HepG2 (cell line): ENCODE results near the gene ANKRD1. TPM values are rescaled to one million over a fixed set of nuclear protein-coding genes. Genes with fewer than 3 reads are reported as not detected.

ENCODE experiments used
- BRCA1 ChIP-seq: sonication (generic); formaldehyde crosslinking; IDR thresholded peaks from 2 replicates; pipeline ENCODE4 v1.4.0; 2020; ENCODE audit warnings: missing genetic modification reagents
- CCDC6 ChIP-seq: sonication (generic); formaldehyde crosslinking; IDR thresholded peaks from 2 replicates; pipeline ENCODE4 v1.8.1; 2022; ENCODE audit warnings: mild to moderate bottlenecking, missing genetic modification reagents, moderate library complexity
- JUNB ChIP-seq: sonication (generic); formaldehyde crosslinking; IDR thresholded peaks from 2 replicates; pipeline ENCODE4 v1.8.0; 2022; ENCODE audit warnings: missing genetic modification reagents, mild to moderate bottlenecking, borderline replicate concordance
- KDM3A ChIP-seq: IDR thresholded peaks from 2 replicates; pipeline ENCODE4 v1.6.1; 2018; ENCODE audit warnings: low read depth, missing compliant biosample characterization
- NFKB2 ChIP-seq: sonication (generic); formaldehyde crosslinking; IDR thresholded peaks from 2 replicates; pipeline ENCODE4 v1.4.0; 2020; ENCODE audit warnings: missing genetic modification reagents, borderline replicate concordance
- NKX3-1 ChIP-seq: sonication (generic); formaldehyde crosslinking; IDR thresholded peaks from 2 replicates; pipeline ENCODE4 v1.5.0; 2020; ENCODE audit warnings: missing genetic modification reagents
- PITX1 ChIP-seq: sonication (generic); formaldehyde crosslinking; IDR thresholded peaks from 2 replicates; pipeline ENCODE4 v1.5.1; 2020; ENCODE audit warnings: mild to moderate bottlenecking, missing genetic modification reagents
- ZBTB37 ChIP-seq: sonication (generic); formaldehyde crosslinking; IDR thresholded peaks from 2 replicates; pipeline ENCODE4 v1.4.0; 2020; ENCODE audit warnings: mild to moderate bottlenecking, missing genetic modification reagents
- ZMYM2 ChIP-seq: sonication (generic); formaldehyde crosslinking; IDR thresholded peaks from 2 replicates; pipeline ENCODE4 v1.8.0; 2022; ENCODE audit warnings: mild to moderate bottlenecking, missing genetic modification reagents
- ZNF207 ChIP-seq: fragments of 450-650 bp; IDR thresholded peaks from 2 replicates; pipeline ENCODE4 v1.6.1; 2016; ENCODE audit warnings: antibody characterized with exemption, borderline replicate concordance
- ZNF232 ChIP-seq: sonication (generic); formaldehyde crosslinking; IDR thresholded peaks from 2 replicates; pipeline ENCODE4 v1.4.0; 2020; ENCODE audit warnings: missing genetic modification reagents, borderline replicate concordance
- ZNF260 ChIP-seq: sonication (generic); formaldehyde crosslinking; IDR thresholded peaks from 2 replicates; pipeline ENCODE4 v1.4.0; 2020; ENCODE audit warnings: missing genetic modification reagents, low read depth, mild to moderate bottlenecking, borderline replicate concordance
- ZNF280B ChIP-seq: sonication (generic); formaldehyde crosslinking; IDR thresholded peaks from 2 replicates; pipeline ENCODE4 v1.5.0; 2020; ENCODE audit warnings: missing genetic modification reagents, mild to moderate bottlenecking, borderline replicate concordance
- ZNF678 ChIP-seq: sonication (generic); formaldehyde crosslinking; IDR thresholded peaks from 2 replicates; pipeline ENCODE4 v1.4.0; 2020; ENCODE audit warnings: mild to moderate bottlenecking, missing genetic modification reagents
- ZNF766 ChIP-seq: sonication (generic); formaldehyde crosslinking; IDR thresholded peaks from 2 replicates; pipeline ENCODE4 v1.5.0; 2020; ENCODE audit warnings: missing genetic modification reagents, borderline replicate concordance
- polyA plus RNA-seq, 8 experiments: library from polyadenylated mRNA; depleted of rRNA in 3 of 8; stranded (reverse) in 7 of 8; unstranded in 1 of 8; fragments of >200 nt; fragmentation: Illumina TruSeq in 4 of 8; extraction: Trizol in 4 of 8; gene quantifications; 2 replicates each; pipeline versions ENCODE4 v1.2.1 to v1.2.3, GENCODE V29; 2011 to 2016; ENCODE audit warnings: low read depth in 4 of 8, missing spikeins in 1 of 8, mixed read lengths in 1 of 8; ENCODE audit not compliant: insufficient read depth in 1 of 8
- total RNA-seq, 5 experiments: library from RNA; depleted of rRNA; stranded (reverse); fragments of >200 nt; fragmentation: Illumina TruSeq; extraction: Trizol; gene quantifications; 2 replicates each; pipeline ENCODE4 v1.2.3, GENCODE V29; 2016; ENCODE audit warnings: low read depth in 1 of 5
- TF ChIP-seq, protein P1 (sequence below): sonication (generic); formaldehyde crosslinking; IDR thresholded peaks from 2 replicates; pipeline ENCODE4 v1.9.0; 2021; ENCODE audit warnings: missing genetic modification reagents, mild to moderate bottlenecking, borderline replicate concordance
- TF ChIP-seq, protein P2 (sequence below): sonication (generic); formaldehyde crosslinking; IDR thresholded peaks from 2 replicates; pipeline ENCODE4 v1.8.0; 2022; ENCODE audit warnings: missing genetic modification reagents, mild to moderate bottlenecking, inconsistent platforms, borderline replicate concordance
- TF ChIP-seq, protein P3 (sequence below): sonication (generic); formaldehyde crosslinking; IDR thresholded peaks from 2 replicates; pipeline ENCODE4 v1.4.0; 2020; ENCODE audit warnings: mild to moderate bottlenecking, low read depth, missing genetic modification reagents

The ANKRD1 gene
- total and polyA plus RNA-seq, 2 of the 13 experiments (the other 11 are each of a cell fraction or from before 2014, with no cell fraction given): 19.4 to 41.8 TPM

DNA sequence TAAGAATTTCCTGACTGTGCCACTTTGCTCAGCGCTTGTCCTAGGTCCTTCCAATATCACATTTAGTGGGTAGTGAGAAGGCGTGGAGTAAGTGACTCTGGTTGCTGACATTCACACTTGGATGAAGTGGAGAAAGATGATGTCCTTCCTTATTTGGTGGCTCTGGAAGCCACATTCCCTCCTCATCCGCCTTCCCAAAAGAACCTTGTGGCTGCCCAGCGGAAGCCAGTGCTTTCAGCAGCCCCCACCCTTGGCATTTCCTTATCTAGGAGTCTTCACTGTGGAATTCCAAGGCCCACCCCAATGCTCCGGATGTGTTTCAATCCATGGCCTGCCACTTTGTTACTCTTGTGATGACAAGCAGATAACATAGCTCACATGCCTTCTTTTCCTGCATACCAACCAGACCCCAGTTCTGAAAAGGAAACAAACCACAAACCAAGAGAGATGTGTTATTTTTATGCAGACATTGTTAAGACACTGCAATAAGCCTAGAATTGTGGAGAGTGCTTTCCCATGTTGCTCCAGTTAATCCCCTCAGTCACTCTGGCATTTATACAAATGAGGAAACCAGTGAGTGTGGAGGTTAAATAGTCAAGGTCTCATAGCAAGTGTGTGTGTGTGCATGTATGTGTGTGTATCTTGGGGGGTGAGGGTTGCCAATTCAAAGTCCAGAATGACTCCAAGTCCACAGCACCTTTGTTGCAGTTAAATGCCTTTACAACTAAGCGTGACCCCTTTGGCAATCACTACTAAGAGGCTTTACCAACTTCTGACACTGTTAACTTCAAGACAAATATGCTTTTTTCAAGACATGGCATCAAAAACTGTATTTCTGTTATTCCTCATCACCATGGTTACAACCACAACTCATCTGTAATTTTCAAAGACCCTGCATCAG lies 10.3 kb upstream of the ANKRD1 start (continued):
- peak; percentile 97 for TF ChIP-seq PITX1 (CRISPR knock-in tag)
- no peak; the same call in 1 of the 2 replicates for TF ChIP-seq JUNB
- no peak for TF ChIP-seq ZNF207
- no peak for TF ChIP-seq ZNF232
- peak; percentile 18; the same call in 1 of the 2 replicates for TF ChIP-seq ZBTB37
- TF ChIP-seq, protein P1, sequence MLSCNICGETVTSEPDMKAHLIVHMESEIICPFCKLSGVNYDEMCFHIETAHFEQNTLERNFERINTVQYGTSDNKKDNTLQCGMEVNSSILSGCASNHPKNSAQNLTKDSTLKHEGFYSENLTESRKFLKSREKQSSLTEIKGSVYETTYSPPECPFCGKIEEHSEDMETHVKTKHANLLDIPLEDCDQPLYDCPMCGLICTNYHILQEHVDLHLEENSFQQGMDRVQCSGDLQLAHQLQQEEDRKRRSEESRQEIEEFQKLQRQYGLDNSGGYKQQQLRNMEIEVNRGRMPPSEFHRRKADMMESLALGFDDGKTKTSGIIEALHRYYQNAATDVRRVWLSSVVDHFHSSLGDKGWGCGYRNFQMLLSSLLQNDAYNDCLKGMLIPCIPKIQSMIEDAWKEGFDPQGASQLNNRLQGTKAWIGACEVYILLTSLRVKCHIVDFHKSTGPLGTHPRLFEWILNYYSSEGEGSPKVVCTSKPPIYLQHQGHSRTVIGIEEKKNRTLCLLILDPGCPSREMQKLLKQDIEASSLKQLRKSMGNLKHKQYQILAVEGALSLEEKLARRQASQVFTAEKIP (CRISPR knock-in tag): no peak
- no peak for TF ChIP-seq CCDC6 (CRISPR knock-in tag)
- TF ChIP-seq, protein P2, sequence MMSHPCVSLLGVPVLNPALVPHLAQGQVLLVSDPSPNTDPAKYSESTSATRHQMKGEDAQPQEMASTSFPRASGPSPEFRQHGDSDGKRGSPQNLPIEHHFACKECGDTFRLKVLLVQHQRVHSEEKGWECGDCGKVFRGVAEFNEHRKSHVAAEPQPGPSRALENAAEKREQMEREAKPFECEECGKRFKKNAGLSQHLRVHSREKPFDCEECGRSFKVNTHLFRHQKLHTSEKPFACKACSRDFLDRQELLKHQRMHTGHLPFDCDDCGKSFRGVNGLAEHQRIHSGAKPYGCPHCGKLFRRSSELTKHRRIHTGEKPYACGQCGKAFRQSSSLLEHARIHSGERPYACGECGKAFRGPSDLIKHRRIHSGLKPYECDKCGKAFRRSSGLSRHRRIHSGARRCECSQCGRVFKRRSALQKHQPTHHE (CRISPR knock-in tag): peak; percentile 60; the same call in 1 of the 2 replicates
- no peak for TF ChIP-seq ZNF260
- TF ChIP-seq NKX3-1 (CRISPR knock-in tag): no peak
- no peak for TF ChIP-seq NFKB2 (CRISPR knock-in tag)
- TF ChIP-seq ZMYM2 (CRISPR knock-in tag): peak; percentile 38; the same call in 1 of the 2 replicates
- TF ChIP-seq KDM3A (CRISPR knock-in tag): peak; percentile 62; the same call in 1 of the 2 replicates
- TF ChIP-seq, protein P3, sequence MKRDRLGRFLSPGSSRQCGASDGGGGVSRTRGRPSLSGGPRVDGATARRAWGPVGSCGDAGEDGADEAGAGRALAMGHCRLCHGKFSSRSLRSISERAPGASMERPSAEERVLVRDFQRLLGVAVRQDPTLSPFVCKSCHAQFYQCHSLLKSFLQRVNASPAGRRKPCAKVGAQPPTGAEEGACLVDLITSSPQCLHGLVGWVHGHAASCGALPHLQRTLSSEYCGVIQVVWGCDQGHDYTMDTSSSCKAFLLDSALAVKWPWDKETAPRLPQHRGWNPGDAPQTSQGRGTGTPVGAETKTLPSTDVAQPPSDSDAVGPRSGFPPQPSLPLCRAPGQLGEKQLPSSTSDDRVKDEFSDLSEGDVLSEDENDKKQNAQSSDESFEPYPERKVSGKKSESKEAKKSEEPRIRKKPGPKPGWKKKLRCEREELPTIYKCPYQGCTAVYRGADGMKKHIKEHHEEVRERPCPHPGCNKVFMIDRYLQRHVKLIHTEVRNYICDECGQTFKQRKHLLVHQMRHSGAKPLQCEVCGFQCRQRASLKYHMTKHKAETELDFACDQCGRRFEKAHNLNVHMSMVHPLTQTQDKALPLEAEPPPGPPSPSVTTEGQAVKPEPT (CRISPR knock-in tag): no peak
- TF ChIP-seq ZNF280B (CRISPR knock-in tag): no peak
- TF ChIP-seq ZNF766: no peak
- no peak for TF ChIP-seq ZNF678
- TF ChIP-seq BRCA1 (CRISPR knock-in tag): no peak
